HepG2 (cell line): ENCODE results near the gene SRPRA. TPM values are rescaled to one million over a fixed set of nuclear protein-coding genes. Genes with fewer than 3 reads are reported as not detected.

Experiments used
- CHD4 ChIP-seq: fragments of 200-600 bp; sonication (generic); IDR thresholded peaks from 2 replicates; pipeline ENCODE4 v1.7.0; 2017; ENCODE audit warnings: mild to moderate bottlenecking, low read length, borderline replicate concordance
- EED ChIP-seq: sonication (generic); formaldehyde crosslinking; IDR thresholded peaks from 2 replicates; pipeline ENCODE4 v1.5.0; 2020; ENCODE audit warnings: mild to moderate bottlenecking, missing genetic modification reagents
- KLF9 ChIP-seq: IDR thresholded peaks from 2 replicates; pipeline ENCODE4 v1.6.1; 2016; ENCODE audit warnings: low read depth
- TSC22D2 ChIP-seq: sonication (generic); formaldehyde crosslinking; IDR thresholded peaks from 2 replicates; pipeline ENCODE4 v1.5.1; 2020; ENCODE audit warnings: missing genetic modification reagents, mild to moderate bottlenecking, borderline replicate concordance
- ZNF234 ChIP-seq: sonication (generic); formaldehyde crosslinking; conservative IDR thresholded peaks from 2 replicates; pipeline ENCODE4 v1.5.1; 2020; ENCODE audit warnings: mild to moderate bottlenecking, missing genetic modification reagents
- ZNF546 ChIP-seq: sonication (generic); formaldehyde crosslinking; conservative IDR thresholded peaks from 2 replicates; pipeline ENCODE4 v1.8.1; 2023; ENCODE audit warnings: mild to moderate bottlenecking, missing genetic modification reagents
- ZNF644 ChIP-seq: IDR thresholded peaks from 2 replicates; pipeline ENCODE4 v1.6.1; 2016; ENCODE audit warnings: low read depth
- polyA plus RNA-seq, 8 experiments: library from polyadenylated mRNA; depleted of rRNA in 3 of 8; stranded (reverse) in 7 of 8; unstranded in 1 of 8; fragments of >200 nt; fragmentation: Illumina TruSeq in 4 of 8; extraction: Trizol in 4 of 8; gene quantifications; 2 replicates each; pipeline versions ENCODE4 v1.2.1 to v1.2.3, GENCODE V29; 2011 to 2016; ENCODE audit warnings: low read depth in 4 of 8, missing spikeins in 1 of 8, mixed read lengths in 1 of 8; ENCODE audit not compliant: insufficient read depth in 1 of 8
- total RNA-seq, 5 experiments: library from RNA; depleted of rRNA; stranded (reverse); fragments of >200 nt; fragmentation: Illumina TruSeq; extraction: Trizol; gene quantifications; 2 replicates each; pipeline ENCODE4 v1.2.3, GENCODE V29; 2016; ENCODE audit warnings: low read depth in 1 of 5
- TF ChIP-seq, protein P1 (sequence below): sonication (generic); formaldehyde crosslinking; IDR thresholded peaks from 2 replicates; pipeline ENCODE4 v1.4.0; 2020; ENCODE audit warnings: missing genetic modification reagents, mild to moderate bottlenecking, borderline replicate concordance
- TF ChIP-seq, protein P2 (sequence below): sonication (generic); formaldehyde crosslinking; IDR thresholded peaks from 2 replicates; pipeline ENCODE4 v1.4.0; 2020; ENCODE audit warnings: mild to moderate bottlenecking, missing genetic modification reagents

Gene SRPRA
- total and polyA plus RNA-seq, 2 of the 13 experiments (the other 11 are each of a cell fraction or from before 2014, with no cell fraction given), result 27.7 to 64.6 TPM

DNA sequence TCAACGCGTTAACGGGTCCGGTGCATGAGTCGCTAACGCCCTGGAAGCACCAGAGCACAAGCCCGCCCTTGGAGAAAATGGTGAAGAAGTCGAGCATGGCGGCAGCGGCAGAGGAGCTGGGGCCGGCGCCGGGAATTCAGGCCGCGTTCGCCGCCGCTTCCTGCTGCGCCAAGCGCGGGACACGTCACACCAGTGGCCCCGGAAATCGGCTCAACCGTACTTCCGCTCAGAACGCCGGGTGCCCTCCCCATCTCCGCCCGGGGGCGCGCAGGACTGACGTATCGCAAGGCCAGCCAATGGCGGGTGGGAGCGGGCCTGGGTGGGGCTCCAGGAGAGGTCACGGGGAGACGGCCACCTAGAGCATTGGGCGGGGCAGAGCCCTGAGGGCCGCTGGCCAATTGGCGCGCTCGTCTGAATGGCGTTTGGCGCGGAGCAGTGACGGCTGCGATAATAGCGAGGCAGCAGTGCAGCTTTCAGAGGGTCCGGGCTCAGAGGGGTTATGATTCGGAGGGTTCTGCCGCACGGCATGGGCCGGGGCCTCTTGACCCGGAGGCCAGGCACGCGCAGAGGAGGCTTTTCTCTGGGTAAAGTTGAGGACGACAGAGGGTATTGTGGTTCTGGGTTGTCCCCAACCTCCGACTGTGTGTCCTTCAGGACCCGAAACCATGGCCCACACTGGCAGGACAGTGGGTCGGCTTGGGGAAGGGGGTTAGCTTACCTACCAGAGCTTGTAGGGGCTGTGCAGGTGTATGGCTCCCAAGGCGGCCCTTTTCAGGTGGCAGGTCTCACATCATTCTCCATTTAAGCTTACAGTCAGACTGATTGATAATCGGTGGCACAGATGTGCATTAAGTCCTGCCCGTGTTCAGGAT, at the start of gene SRPRA, which contains the start of gene FOXRED1 (continued):
- TF ChIP-seq, protein P1, sequence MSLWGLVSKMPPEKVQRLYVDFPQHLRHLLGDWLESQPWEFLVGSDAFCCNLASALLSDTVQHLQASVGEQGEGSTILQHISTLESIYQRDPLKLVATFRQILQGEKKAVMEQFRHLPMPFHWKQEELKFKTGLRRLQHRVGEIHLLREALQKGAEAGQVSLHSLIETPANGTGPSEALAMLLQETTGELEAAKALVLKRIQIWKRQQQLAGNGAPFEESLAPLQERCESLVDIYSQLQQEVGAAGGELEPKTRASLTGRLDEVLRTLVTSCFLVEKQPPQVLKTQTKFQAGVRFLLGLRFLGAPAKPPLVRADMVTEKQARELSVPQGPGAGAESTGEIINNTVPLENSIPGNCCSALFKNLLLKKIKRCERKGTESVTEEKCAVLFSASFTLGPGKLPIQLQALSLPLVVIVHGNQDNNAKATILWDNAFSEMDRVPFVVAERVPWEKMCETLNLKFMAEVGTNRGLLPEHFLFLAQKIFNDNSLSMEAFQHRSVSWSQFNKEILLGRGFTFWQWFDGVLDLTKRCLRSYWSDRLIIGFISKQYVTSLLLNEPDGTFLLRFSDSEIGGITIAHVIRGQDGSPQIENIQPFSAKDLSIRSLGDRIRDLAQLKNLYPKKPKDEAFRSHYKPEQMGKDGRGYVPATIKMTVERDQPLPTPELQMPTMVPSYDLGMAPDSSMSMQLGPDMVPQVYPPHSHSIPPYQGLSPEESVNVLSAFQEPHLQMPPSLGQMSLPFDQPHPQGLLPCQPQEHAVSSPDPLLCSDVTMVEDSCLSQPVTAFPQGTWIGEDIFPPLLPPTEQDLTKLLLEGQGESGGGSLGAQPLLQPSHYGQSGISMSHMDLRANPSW (CRISPR knock-in tag), result no peak
- TF ChIP-seq ZNF546 (CRISPR knock-in tag) (no peak), TSC22D2 (CRISPR knock-in tag) (no peak), ZNF234 (CRISPR knock-in tag) (no peak; the same call in 1 of the 2 replicates), EED (CRISPR knock-in tag) (no peak), KLF9 (CRISPR knock-in tag) (no peak), ZNF644 (CRISPR knock-in tag) (no peak), CHD4 (no peak)
- TF ChIP-seq, protein P2, sequence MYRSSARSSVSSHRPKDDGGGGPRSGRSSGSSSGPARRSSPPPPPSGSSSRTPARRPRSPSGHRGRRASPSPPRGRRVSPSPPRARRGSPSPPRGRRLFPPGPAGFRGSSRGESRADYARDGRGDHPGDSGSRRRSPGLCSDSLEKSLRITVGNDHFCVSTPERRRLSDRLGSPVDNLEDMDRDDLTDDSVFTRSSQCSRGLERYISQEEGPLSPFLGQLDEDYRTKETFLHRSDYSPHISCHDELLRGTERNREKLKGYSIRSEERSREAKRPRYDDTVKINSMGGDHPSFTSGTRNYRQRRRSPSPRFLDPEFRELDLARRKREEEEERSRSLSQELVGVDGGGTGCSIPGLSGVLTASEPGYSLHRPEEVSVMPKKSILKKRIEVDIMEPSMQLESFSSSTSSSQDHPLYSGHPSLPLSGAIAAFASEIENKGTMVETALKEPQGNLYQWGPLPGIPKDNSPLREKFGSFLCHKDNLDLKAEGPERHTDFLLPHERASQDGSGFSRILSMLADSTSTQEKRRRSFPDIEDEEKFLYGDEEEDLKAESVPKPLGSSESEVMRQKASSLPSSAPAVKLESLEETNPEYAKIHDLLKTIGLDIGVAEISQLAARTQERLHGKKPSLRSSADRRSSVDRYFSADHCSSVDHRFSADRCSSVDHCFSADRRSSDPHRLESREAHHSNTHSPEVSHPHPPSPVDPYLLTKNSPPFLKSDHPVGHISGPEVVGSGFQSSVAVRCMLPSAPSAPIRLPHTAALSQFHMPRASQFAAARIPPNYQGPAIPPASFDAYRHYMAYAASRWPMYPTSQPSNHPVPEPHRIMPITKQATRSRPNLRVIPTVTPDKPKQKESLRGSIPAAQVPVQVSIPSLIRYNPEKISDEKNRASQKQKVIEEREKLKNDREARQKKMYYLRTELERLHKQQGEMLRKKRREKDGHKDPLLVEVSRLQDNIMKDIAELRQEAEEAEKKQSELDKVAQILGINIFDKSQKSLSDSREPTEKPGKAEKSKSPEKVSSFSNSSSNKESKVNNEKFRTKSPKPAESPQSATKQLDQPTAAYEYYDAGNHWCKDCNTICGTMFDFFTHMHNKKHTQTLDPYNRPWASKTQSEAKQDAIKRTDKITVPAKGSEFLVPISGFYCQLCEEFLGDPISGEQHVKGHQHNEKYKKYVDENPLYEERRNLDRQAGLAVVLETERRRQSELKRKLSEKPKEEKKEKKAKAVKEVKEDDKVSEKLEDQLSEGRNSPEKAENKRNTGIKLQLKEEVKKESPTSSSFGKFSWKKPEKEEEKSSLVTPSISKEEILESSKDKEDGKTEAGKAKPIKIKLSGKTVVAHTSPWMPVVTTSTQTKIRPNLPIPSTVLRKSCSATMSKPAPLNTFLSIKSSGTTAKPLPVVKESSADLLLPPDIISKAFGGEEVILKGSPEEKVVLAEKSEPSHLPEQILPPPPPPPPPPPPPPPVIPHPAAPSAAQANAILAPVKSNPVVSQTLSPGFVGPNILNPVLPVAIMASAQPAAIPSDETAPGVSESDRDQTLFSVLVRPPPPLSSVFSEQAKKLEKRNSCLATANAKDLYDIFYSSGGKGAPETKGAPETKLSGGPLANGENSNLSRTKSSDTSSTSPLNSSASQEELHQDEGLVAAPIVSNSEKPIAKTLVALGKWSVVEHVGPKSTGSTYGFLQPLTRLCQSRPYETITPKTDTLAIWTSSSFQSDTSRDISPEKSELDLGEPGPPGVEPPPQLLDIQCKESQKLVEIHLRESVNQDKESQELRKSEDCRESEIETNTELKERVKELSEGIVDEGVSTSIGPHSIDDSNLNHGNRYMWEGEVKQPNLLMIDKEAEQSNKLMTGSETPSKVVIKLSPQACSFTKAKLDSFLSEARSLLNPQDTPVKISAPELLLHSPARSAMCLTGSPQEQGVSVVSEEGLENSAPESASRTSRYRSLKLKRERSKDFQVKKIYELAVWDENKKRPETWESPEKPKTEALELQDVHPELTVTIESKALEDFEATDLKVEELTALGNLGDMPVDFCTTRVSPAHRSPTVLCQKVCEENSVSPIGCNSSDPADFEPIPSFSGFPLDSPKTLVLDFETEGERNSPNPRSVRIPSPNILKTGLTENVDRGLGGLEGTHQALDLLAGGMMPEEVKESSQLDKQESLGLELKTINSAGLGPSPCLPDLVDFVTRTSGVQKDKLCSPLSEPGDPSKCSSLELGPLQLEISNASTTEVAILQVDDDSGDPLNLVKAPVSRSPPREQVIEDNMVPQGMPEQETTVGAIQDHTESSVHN (CRISPR knock-in tag), result peak; percentile 77; the same call in 1 of the 2 replicates
